Posterior vena cava (tissue), 2 donors: ENCODE measurements around the gene AKR1B15. TPM values are rescaled to one million over a fixed set of nuclear protein-coding genes. Genes with fewer than 3 reads are reported as not detected.

Experiments
- DNase-seq: peaks from one replicate; pipeline ENCODE4 v3.0.0-alpha.2; 2020; ENCODE audit warnings: low spot score
- intact Hi-C, 2 donors: fragments of 100-400 bp; cut with DNase I; formaldehyde crosslinking; loops; one replicate each; pipeline versions ENCODE4 v1.14.1 to v1.14.2; 2022 to 2023
- total RNA-seq, 2 donors: library from RNA; stranded (reverse); fragmentation: NEBNext Ultra II Directional; extraction: Animal tissue kit (Norgen Biotek cat#: 25700); gene quantifications; one replicate each; pipeline ENCODE4 v1.2.1, GENCODE V29; 2021
- donor health status: DM: yes; HTN: yes; CAD: no.
- donor health status: DM: yes; HTN: yes; CAD: no.

AKR1B15 gene
- total RNA-seq, 2 donors from 2014 or later, result 0.29 TPM; not detected in 1

GRCh38 chr7:134599371-134599770 lies 50.5 kb downstream of the AKR1B15 start:
- intact Hi-C loops, result loop anchor here in 1 of 2 donors (10.0 kb wide), 1 partner anchor 145 kb away; the partner anchor contains the start of gene AKR1B1
- no peak for DNase-seq

GRCh38 chr7:134601459-134601858 lies 52.5 kb downstream of the AKR1B15 start:
- no peak for DNase-seq
- intact Hi-C loops, result loop anchor here (10.0 kb wide), 1 partner anchor 87 kb away; no protein-coding TSS in a partner anchor

- intact Hi-C loops, result loop anchor here (10.0 kb wide), 1 partner anchor 88 kb away; no protein-coding TSS in a partner anchor
- DNase-seq, result no peak
Observed at GRCh38 chr7:134602881-134603451, 54.1 kb downstream of the AKR1B15 start.

- DNase-seq, result peak; percentile 85
- intact Hi-C loops, result loop anchor here (5.0 to 10.0 kb wide), 2 partner anchors 91 to 174 kb away; no protein-coding TSS in a partner anchor
Observed at GRCh38 chr7:134605978-134606923, 57.3 kb downstream of the AKR1B15 start.

GRCh38 chr7:134611611-134612151 lies 62.8 kb downstream of the AKR1B15 start:
- intact Hi-C loops, result loop anchor here in 1 of 2 donors (10.0 kb wide), 1 partner anchor 257 kb away; no protein-coding TSS in a partner anchor
- DNase-seq, result no peak

GRCh38 chr7:134612197-134612596 lies 63.3 kb downstream of the AKR1B15 start:
- no peak for DNase-seq
- intact Hi-C loops, result loop anchor here in 1 of 2 donors (10.0 kb wide), 1 partner anchor 257 kb away; no protein-coding TSS in a partner anchor

GRCh38 chr7:134613623-134614347 lies 64.9 kb downstream of the AKR1B15 start:
- intact Hi-C loops, result loop anchor here in 1 of 2 donors (10.0 kb wide), 1 partner anchor 259 kb away; no protein-coding TSS in a partner anchor
- DNase-seq, result no peak

GRCh38 chr7:134616611-134617010 lies 67.7 kb downstream of the AKR1B15 start:
- intact Hi-C loops, result loop anchor here in 1 of 2 donors (10.0 kb wide), 1 partner anchor 262 kb away; no protein-coding TSS in a partner anchor
- no peak for DNase-seq

- intact Hi-C loops, result loop anchor here in 1 of 2 donors (10.0 kb wide), 1 partner anchor 264 kb away; no protein-coding TSS in a partner anchor
Observed at GRCh38 chr7:134618756-134619530, 70.0 kb downstream of the AKR1B15 start.

GRCh38 chr7:134619627-134620331 lies 70.9 kb downstream of the AKR1B15 start:
- DNase-seq, result no peak
- intact Hi-C loops, result loop anchor here in 1 of 2 donors (10.0 kb wide), 1 partner anchor 265 kb away; no protein-coding TSS in a partner anchor

More at GRCh38 chr7:134618756-134619530, 70.0 kb downstream of the AKR1B15 start:
- DNase-seq, result no peak

- intact Hi-C loops, result no loop called here
- no peak for DNase-seq
Observed at GRCh38 chr7:134622303-134622995, 73.5 kb downstream of the AKR1B15 start.

GRCh38 chr7:134623193-134623592 lies 74.3 kb downstream of the AKR1B15 start:
- intact Hi-C loops, result no loop called here
- DNase-seq, result no peak

GRCh38 chr7:134625550-134625949 lies 76.6 kb downstream of the AKR1B15 start:
- intact Hi-C loops, result no loop called here
- no peak for DNase-seq

- DNase-seq, result no peak
- intact Hi-C loops, result no loop called here
Observed at GRCh38 chr7:134627109-134627774, 78.3 kb downstream of the AKR1B15 start.

- DNase-seq, result no peak
- intact Hi-C loops, result no loop called here
Observed at GRCh38 chr7:134627775-134628153, 78.9 kb downstream of the AKR1B15 start.

- no peak for DNase-seq
- intact Hi-C loops, result no loop called here
Observed at GRCh38 chr7:134629445-134629844, 80.5 kb downstream of the AKR1B15 start.
